K562 (cell line): ENCODE results near the gene PBX4. TPM values are rescaled to one million over a fixed set of nuclear protein-coding genes. Genes with fewer than 3 reads are reported as not detected.

Experiments
- ATAC-seq: fragments of 200-7000 bp; cut with Tn5 transposase; 3 replicates; pipeline ENCODE4 v1.9.1; 2020; ENCODE audit warnings: moderate library complexity
- BruUV-seq: library from RNA; stranded (reverse); fragments of 400-500 nt; replicated peaks from 2 replicates; lab custom pipeline; 2021; lab: Mats Ljungman, UMichigan
- CTCF ChIA-PET: fragments of 300-600 bp; formaldehyde crosslinking; extraction: SDS; loops from one replicate; lab custom pipeline; 2021; ENCODE audit warnings: low intra/inter-chr PET ratio; lab: Yijun Ruan, JAX
- POLR2A ChIA-PET: fragments of 300-600, 350-650 bp; sonication (Branson Sonifier 250); formaldehyde crosslinking; extraction: SDS; loops from one replicate; lab custom pipeline; 2021; ENCODE audit warnings: antibody characterized with exemption, inconsistent platforms; lab: Yijun Ruan, JAX
- DNase-seq, 4 experiments: peaks; one replicate each; pipeline versions ENCODE4 v3.0.0 to v3.0.0-alpha.2; 2011 to 2018; ENCODE audit warnings: low spot score in 3 of 4, mixed read lengths in 3 of 4; ENCODE audit errors: extremely low read depth in 1 of 4
- FAIRE-seq: peaks from 2 replicates; lab custom pipeline; 2011; peaks lifted over from hg19 to GRCh38; lab: Jason Lieb, UNC
- H2AFZ ChIP-seq: 2 replicates; pipeline ENCODE4 v1.6.0; 2011; ENCODE audit warnings: low read depth, low read length, control low read depth, inconsistent platforms
- H3K27ac ChIP-seq: fragments of 200-600 bp; 3 replicates; pipeline ENCODE4 v1.8.0; 2011; ENCODE audit warnings: low read depth, mild to moderate bottlenecking, control low read depth, inconsistent platforms, low read length, moderate library complexity, mixed read lengths; ENCODE audit errors: extremely low read depth
- H3K27me3 ChIP-seq, 2 experiments: fragments of 300-600 bp in 1 of 2; 2 replicates in 1 of 2; 3 replicates in 1 of 2; pipeline versions ENCODE4 v1.6.0 to v1.8.0; 2011; ENCODE audit warnings: inconsistent platforms in 2 of 2, low read length in 2 of 2, mild to moderate bottlenecking in 1 of 2, mixed read lengths in 1 of 2, moderate library complexity in 1 of 2; ENCODE audit not compliant: control insufficient read depth in 2 of 2, insufficient read depth in 2 of 2
- H3K36me3 ChIP-seq: fragments of 300-600 bp; 3 replicates; pipeline ENCODE4 v1.8.0; 2011; ENCODE audit warnings: mild to moderate bottlenecking, low read length, inconsistent platforms; ENCODE audit not compliant: control insufficient read depth, insufficient read depth
- H3K4me1 ChIP-seq, 2 experiments: fragments of 200-600 bp in 1 of 2; replicated peaks in 1 of 2; 2 replicates in 1 of 2; 3 replicates in 1 of 2; pipeline versions ENCODE4 v1.5.1 to v1.8.0; 2011; ENCODE audit warnings: inconsistent platforms in 2 of 2, low read length in 2 of 2, mild to moderate bottlenecking in 1 of 2, mixed read lengths in 1 of 2, moderate library complexity in 1 of 2; ENCODE audit not compliant: control insufficient read depth in 2 of 2, insufficient read depth in 2 of 2
- H3K4me2 ChIP-seq: 2 replicates; pipeline ENCODE4 v1.6.1; 2011; ENCODE audit warnings: low read length, control low read depth, inconsistent platforms, mixed read lengths; ENCODE audit not compliant: insufficient read depth
- H3K4me3 ChIP-seq: fragments of 200-600 bp; sonication (generic), shearing (Covaris generic); 2 replicates; pipeline ENCODE4 v1.5.1; 2016; ENCODE audit warnings: control low read depth, inconsistent platforms
- H3K79me2 ChIP-seq: fragments of 200-600 bp; 3 replicates; pipeline ENCODE4 v1.8.0; 2011; ENCODE audit warnings: low read length, inconsistent platforms; ENCODE audit not compliant: control insufficient read depth, insufficient read depth
- H3K9ac ChIP-seq, 2 experiments: 2 replicates each; pipeline versions ENCODE4 v1.6.0 to v1.6.1; 2011; ENCODE audit warnings: low read depth in 2 of 2, low read length in 2 of 2, control low read depth in 1 of 2, inconsistent platforms in 1 of 2, mild to moderate bottlenecking in 1 of 2, mixed read lengths in 1 of 2; ENCODE audit not compliant: insufficient read depth in 1 of 2
- H3K9me1 ChIP-seq: one replicate; pipeline ENCODE4 v1.6.0; 2011; ENCODE audit warnings: inconsistent platforms, mild to moderate bottlenecking, low read length, moderate library complexity; ENCODE audit not compliant: control insufficient read depth, insufficient read depth
- H3K9me3 ChIP-seq: replicated peaks from 2 replicates; pipeline ENCODE4 v1.5.1; 2011; ENCODE audit warnings: low read depth, low read length, inconsistent platforms; ENCODE audit not compliant: control insufficient read depth, insufficient read depth
- H4K20me1 ChIP-seq: replicated peaks from 2 replicates; pipeline ENCODE4 v1.6.1; 2011; ENCODE audit warnings: low read length, inconsistent platforms, mixed read lengths; ENCODE audit not compliant: control insufficient read depth, insufficient read depth
- CHD2 ChIP-seq: IDR thresholded peaks from 2 replicates; pipeline ENCODE4 v1.6.1; 2011; ENCODE audit warnings: low read depth, low read length
- MTA2 ChIP-seq: fragments of 450-650 bp; IDR thresholded peaks from 2 replicates; pipeline ENCODE4 v1.6.1; 2016; ENCODE audit warnings: low read depth
- RBM17 ChIP-seq: fragments of 200-400 bp; formaldehyde crosslinking; IDR thresholded peaks from 2 replicates; pipeline ENCODE4 v1.6.1; 2017; ENCODE audit warnings: low read depth, mild to moderate bottlenecking, low read length, borderline replicate concordance
- RFX1 ChIP-seq: fragments of 450-650 bp; IDR thresholded peaks from 2 replicates; pipeline ENCODE4 v1.6.1; 2016; ENCODE audit warnings: mild to moderate bottlenecking, moderate library complexity
- SIX5 ChIP-seq, 2 experiments: IDR thresholded peaks; 2 replicates each; pipeline ENCODE4 v1.6.1; 2011; ENCODE audit warnings: low read length in 2 of 2, borderline replicate concordance in 1 of 2, low read depth in 1 of 2, mild to moderate bottlenecking in 1 of 2, moderate library complexity in 1 of 2; ENCODE audit not compliant: insufficient read depth in 1 of 2
- SMARCC2 ChIP-seq: fragments of 450-650 bp; IDR thresholded peaks from 2 replicates; pipeline ENCODE4 v1.6.1; 2017; ENCODE audit warnings: antibody characterized with exemption, moderate library complexity, mild to moderate bottlenecking, low read depth
- SP1 ChIP-seq: sonication (generic); formaldehyde crosslinking; IDR thresholded peaks from 2 replicates; pipeline ENCODE4 v1.8.1; 2022; ENCODE audit warnings: mild to moderate bottlenecking, missing genetic modification reagents
- SUPT5H ChIP-seq: fragments of 450-650 bp; IDR thresholded peaks from 2 replicates; pipeline ENCODE4 v1.6.1; 2016
- TAF9B ChIP-seq: fragments of 450-650 bp; IDR thresholded peaks from 2 replicates; pipeline ENCODE4 v1.6.1; 2018; ENCODE audit warnings: mild to moderate bottlenecking; ENCODE audit not compliant: partially characterized antibody
- TBP ChIP-seq: optimal IDR thresholded peaks from 2 replicates; pipeline ENCODE3; 2011; ENCODE audit warnings: low read depth, low read length, improper control_type of control experiment
- TEAD4 ChIP-seq, 2 experiments: sonication (generic) in 1 of 2; formaldehyde crosslinking in 1 of 2; IDR thresholded peaks; 2 replicates each; pipeline versions ENCODE4 v1.6.1 to v1.8.0; 2012 to 2022; ENCODE audit warnings: borderline replicate concordance in 1 of 2, inconsistent platforms in 1 of 2, low read length in 1 of 2, mild to moderate bottlenecking in 1 of 2, missing genetic modification reagents in 1 of 2
- ZNF121 ChIP-seq: sonication (generic); formaldehyde crosslinking; conservative IDR thresholded peaks from 2 replicates; pipeline ENCODE4 v1.8.0; 2022; ENCODE audit warnings: missing genetic modification reagents
- ZNF436 ChIP-seq: fragments of 250-450, 450-650 bp; sonication (Bioruptor Pico); formaldehyde crosslinking; IDR thresholded peaks from 2 replicates; pipeline ENCODE4 v1.7.0; 2020; ENCODE audit warnings: mild to moderate bottlenecking
- ZNF507 ChIP-seq: conservative IDR thresholded peaks from 2 replicates; pipeline ENCODE4 v1.6.1; 2017; ENCODE audit warnings: missing genetic modification characterization, missing compliant biosample characterization
- ZNF764 ChIP-seq: fragments of 250-450 bp; sonication (Bioruptor Pico); IDR thresholded peaks from 2 replicates; pipeline ENCODE4 v1.4.0; 2020; ENCODE audit warnings: low read depth, mild to moderate bottlenecking, moderate library complexity
- WGBS: fragments of 100-300 bp; shearing (Covaris generic); methylation state at CpG from one replicate; pipeline ENCODE4 v1.1.6; 2016; ENCODE audit warnings: low coverage, mixed read lengths; ENCODE audit not compliant: insufficient coverage; ENCODE audit errors: missing lambda C conversion rate; 5-methylcytosine and 5-hydroxymethylcytosine counted together
- in situ Hi-C: fragments of 300-500 bp; cut with MboI; formaldehyde crosslinking; loops from 4 replicates; pipeline ENCODE4 v1.15.0; 2018; ENCODE audit warnings: inconsistent platforms, mixed read lengths
- intact Hi-C: fragments of 100-400 bp; cut with micrococcal nuclease; formaldehyde crosslinking; loops from 2 replicates; pipeline ENCODE4 v1.14.2; 2022
- polyA plus RNA-seq, 8 experiments: library from polyadenylated mRNA; depleted of rRNA in 4 of 8; stranded (reverse) in 5 of 8; unstranded in 3 of 8; fragments of >200 nt; fragmentation: Nextera tagmentation in 2 of 8; fragmentation: Illumina TruSeq in 1 of 8; extraction: Ambion mirVana in 2 of 8; extraction: Trizol in 1 of 8; gene quantifications; 2 replicates each; pipeline versions ENCODE4 v1.2.1 to v1.2.3, GENCODE V29; 2011 to 2014; ENCODE audit warnings: inconsistent platforms in 1 of 8, missing spikeins in 1 of 8
- total RNA-seq, 7 experiments: library from RNA; depleted of rRNA in 6 of 7; stranded (reverse); fragments of >200 nt in 6 of 7; fragmentation: Illumina TruSeq in 2 of 7; extraction: Trizol in 2 of 7; gene quantifications; 2 replicates each; pipeline versions ENCODE4 v1.2.1 to v1.2.3, GENCODE V29; 2011 to 2021; ENCODE audit warnings: low replicate concordance in 1 of 7
- TF ChIP-seq, protein P1 (sequence below): fragments of 250-450 bp; sonication (Bioruptor Pico); IDR thresholded peaks from 2 replicates; pipeline ENCODE4 v1.4.0; 2020; ENCODE audit warnings: mild to moderate bottlenecking, moderate library complexity
- TF ChIP-seq, protein P2 (sequence below), 2 experiments: fragments of 450-650 bp in 1 of 2; sonication (generic) in 1 of 2; formaldehyde crosslinking; conservative IDR thresholded peaks; 2 replicates each; pipeline versions ENCODE4 v1.4.0 to v1.8.1; 2020 to 2022; ENCODE audit warnings: mild to moderate bottlenecking in 1 of 2, missing genetic modification reagents in 1 of 2

Gene PBX4
- total and polyA plus RNA-seq, 9 of the 15 experiments (the other 6 are each of a cell fraction or from before 2014, with no cell fraction given), result 0.11 to 3.8 (median 1.6) TPM; not detected in 1

DNA sequence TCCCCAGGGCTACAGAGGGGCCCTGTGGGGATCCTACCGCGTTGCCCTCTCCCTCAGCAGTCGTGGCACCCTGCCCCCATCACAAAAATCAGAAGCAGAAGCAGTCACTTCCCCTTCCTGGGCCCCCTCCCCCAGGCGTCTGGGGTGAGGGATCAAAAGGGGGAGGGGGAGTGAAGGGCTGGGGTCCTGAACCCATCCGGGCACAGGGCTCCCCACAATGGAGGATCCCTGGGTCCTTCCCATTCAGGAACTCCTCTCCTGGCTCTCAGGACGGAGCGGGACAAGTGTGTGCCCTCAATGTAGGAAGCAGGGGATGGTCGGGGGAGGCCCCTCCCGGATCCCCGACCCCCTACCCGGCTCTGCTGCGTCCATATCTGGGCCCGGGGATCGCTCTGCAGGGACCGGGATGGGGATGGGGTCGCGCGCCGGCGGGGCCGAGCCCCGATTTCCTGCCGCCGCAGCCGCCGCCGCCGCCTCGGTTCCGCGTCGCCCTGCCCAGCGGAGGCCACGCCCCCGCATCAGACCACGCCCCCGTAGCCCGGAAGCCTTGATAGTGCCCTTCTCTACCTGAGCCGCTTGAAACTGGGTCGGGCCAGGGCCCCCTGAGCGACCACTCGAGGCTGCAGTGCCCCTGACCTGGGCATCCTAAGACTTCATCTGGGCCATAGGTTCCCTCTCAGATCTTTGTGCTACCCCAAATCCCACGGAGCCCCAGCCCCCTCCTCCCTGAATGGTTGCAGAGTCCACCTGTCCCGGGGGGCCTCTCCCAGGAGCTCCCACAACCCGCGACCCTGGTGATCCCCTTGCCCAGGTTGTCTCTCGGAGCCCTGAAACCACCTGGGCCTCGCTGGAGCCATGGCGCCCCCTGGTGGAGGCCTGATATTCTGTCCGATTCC, 24.9 kb upstream of the PBX4 start, which contains the start of gene GMIP:
Gene GMIP (minus strand): TSS at position 500 of the 896 bp plus-strand sequence. CDS start 128 bp downstream, at position 372.
- ChIA-PET CTCF (interaction anchor here (0.7 to 1.8 kb wide), 5 partner anchors 80 to 749 kb away, joined by 3 to 30 read pairs (median 3); partner anchors contain the start of gene NDUFA13), POLR2A (interaction anchor here (0.5 to 0.7 kb wide), 2 partner anchors 18 to 470 kb away, joined by 3 to 5 read pairs; no protein-coding TSS in a partner anchor)
- Histone ChIP-seq H3K27me3 (no peaks in the 10 kb centered on the region), H3K4me3 (peak within 1 kb of the TSS; percentile 84), H3K36me3 (peaks cover 41% of the 10 kb centered on the region; the same call in 2 of the 3 replicates), H3K4me2 (peak within 1 kb of the TSS; percentile 85), H3K27ac (peak within 1 kb of the TSS; percentile 75), H3K9ac (peak within 1 kb of the TSS; percentile 68 to 93), H3K79me2 (peaks cover 3% of the 10 kb centered on the region; the same call in 1 of the 3 replicates), H3K4me1 (peaks cover 3 to 18% of the 10 kb centered on the region in 2 experiments; a peak in 3 of 5 replicates), H4K20me1 (no peaks in the 10 kb centered on the region), H2AFZ (peak within 1 kb of the TSS; percentile 83), H3K9me1 (no peaks in the 10 kb centered on the region), H3K9me3 (no peaks in the 10 kb centered on the region)
- FAIRE-seq, result peak; percentile 69
- in situ Hi-C loops, result loop anchor here (25.0 kb wide), 1 partner anchor 106 kb away; the partner anchor contains the start of genes CILP2 and YJEFN3
- BruUV-seq, result no TSS peak
- 0% methylated on average over 23 of the region's 50 CpGs for WGBS
- intact Hi-C loops, result loop anchor here (2.0 to 5.0 kb wide), 2 partner anchors 91 to 111 kb away; no protein-coding TSS in a partner anchor
- peak; percentile 84 to 94 (median 92) for DNase-seq
- peak; percentile 94 for ATAC-seq
- TF ChIP-seq, protein P1, sequence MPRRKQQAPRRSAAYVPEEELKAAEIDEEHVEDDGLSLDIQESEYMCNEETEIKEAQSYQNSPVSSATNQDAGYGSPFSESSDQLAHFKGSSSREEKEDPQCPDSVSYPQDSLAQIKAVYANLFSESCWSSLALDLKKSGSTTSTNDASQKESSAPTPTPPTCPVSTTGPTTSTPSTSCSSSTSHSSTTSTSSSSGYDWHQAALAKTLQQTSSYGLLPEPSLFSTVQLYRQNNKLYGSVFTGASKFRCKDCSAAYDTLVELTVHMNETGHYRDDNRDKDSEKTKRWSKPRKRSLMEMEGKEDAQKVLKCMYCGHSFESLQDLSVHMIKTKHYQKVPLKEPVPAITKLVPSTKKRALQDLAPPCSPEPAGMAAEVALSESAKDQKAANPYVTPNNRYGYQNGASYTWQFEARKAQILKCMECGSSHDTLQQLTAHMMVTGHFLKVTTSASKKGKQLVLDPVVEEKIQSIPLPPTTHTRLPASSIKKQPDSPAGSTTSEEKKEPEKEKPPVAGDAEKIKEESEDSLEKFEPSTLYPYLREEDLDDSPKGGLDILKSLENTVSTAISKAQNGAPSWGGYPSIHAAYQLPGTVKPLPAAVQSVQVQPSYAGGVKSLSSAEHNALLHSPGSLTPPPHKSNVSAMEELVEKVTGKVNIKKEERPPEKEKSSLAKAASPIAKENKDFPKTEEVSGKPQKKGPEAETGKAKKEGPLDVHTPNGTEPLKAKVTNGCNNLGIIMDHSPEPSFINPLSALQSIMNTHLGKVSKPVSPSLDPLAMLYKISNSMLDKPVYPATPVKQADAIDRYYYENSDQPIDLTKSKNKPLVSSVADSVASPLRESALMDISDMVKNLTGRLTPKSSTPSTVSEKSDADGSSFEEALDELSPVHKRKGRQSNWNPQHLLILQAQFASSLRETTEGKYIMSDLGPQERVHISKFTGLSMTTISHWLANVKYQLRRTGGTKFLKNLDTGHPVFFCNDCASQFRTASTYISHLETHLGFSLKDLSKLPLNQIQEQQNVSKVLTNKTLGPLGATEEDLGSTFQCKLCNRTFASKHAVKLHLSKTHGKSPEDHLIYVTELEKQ (CRISPR knock-in tag), result no peak
- no peak for TF ChIP-seq TAF9B
- no peak for TF ChIP-seq MTA2
- TF ChIP-seq RFX1, result no peak
- TF ChIP-seq ZNF764 (CRISPR knock-in tag), result no peak
- TF ChIP-seq SIX5 (IDR thresholded peaks at IDR 0.05; ENCODE audit: borderline replicate concordance in 1 of 2, insufficient read depth in 1 of 2, low read depth in 1 of 2, low read length in 2 of 2), result no peak
- no peak for TF ChIP-seq RBM17
- no peak for TF ChIP-seq SMARCC2
- peak; percentile 28; the same call in 1 of the 2 replicates for TF ChIP-seq SP1 (CRISPR knock-in tag)
- no peak for TF ChIP-seq TBP
- TF ChIP-seq ZNF507 (tag), result no peak
- TF ChIP-seq, protein P2, sequence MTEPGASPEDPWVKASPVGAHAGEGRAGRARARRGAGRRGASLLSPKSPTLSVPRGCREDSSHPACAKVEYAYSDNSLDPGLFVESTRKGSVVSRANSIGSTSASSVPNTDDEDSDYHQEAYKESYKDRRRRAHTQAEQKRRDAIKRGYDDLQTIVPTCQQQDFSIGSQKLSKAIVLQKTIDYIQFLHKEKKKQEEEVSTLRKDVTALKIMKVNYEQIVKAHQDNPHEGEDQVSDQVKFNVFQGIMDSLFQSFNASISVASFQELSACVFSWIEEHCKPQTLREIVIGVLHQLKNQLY (CRISPR knock-in tag; conservative IDR thresholded peaks at IDR 0.05), result no peak
- no peak for TF ChIP-seq TEAD4 (IDR thresholded peaks at IDR 0.05; ENCODE audit: low read length)
- TF ChIP-seq TEAD4 (CRISPR knock-in tag; IDR thresholded peaks at IDR 0.05; ENCODE audit: borderline replicate concordance), result no peak
- TF ChIP-seq ZNF121, result no peak
- TF ChIP-seq ZNF436 (CRISPR knock-in tag), result no peak
- 0 out of 2 replicates have a peak, but pooled peaks have one; percentile 17 for TF ChIP-seq CHD2
- peak; percentile 46; the same call in 1 of the 2 replicates for TF ChIP-seq SUPT5H
